GM19455 (cell line): Measurements from ENCODE around the gene RHEB.

Experiments
- ATAC-seq: cut with Tn5 transposase; IDR thresholded peaks from one replicate; pipeline ENCODE4 v1.9.1; 2021; ENCODE audit not compliant: unreplicated experiment

RHEB gene

DNA sequence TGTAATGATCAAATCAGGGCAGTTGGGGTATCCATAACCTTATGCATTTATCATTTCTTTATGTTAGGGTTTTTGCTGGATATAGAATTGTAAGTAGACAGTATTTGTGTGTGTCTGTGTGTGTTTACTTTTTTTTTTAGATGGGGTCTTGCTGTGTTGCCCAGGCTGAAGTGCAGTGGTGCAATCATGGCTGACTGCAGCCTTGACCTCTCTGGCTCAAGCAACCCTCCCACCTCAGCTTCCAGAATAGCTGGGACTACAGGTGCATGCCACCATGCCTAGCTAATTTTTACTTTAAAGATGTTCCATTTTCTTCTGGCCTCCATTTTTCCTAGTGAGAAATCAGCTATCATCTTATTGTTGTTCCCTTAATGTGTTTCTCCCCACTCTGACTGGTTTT is 10.1 kb upstream of the RHEB start:
- ATAC-seq, result no peak

DNA sequence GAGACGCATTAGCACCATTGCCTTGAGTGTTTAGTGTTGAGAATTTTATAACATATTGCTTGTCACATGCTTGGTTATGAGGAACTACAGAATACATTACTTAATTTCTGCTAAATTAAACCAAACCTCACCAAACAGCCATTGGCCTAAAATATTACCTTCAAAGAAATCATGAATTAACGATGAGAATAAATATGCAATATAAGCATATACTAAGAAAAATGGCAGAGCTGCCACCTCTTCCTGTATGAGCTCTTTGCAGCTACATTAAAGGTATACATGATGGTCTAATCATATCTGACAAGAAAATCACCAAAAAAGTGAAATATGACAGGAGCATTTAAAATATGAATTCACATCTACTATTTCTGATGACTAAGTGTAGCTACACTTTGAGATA is 5.2 kb upstream of the RHEB start:
- no peak for ATAC-seq

DNA sequence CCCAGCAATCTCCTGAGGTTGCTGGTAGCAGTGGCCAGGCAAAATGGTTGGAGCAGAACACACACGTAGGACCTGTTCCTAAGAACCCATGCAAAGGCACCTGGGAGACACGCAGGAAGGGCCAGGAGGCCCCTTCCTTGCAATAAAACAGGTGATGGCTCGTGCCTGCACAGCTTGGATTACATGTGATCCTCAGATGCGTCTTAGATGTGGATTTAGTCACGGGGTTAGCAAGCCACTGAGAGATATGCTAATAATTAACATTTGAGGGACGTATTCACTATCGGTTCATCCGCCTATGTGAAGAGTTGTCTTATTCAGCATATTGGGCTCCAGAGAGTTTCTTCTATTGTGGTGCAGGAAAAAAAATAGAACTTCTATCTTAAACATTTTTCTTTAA is 4.6 kb upstream of the RHEB start:
- ATAC-seq, result no peak

DNA sequence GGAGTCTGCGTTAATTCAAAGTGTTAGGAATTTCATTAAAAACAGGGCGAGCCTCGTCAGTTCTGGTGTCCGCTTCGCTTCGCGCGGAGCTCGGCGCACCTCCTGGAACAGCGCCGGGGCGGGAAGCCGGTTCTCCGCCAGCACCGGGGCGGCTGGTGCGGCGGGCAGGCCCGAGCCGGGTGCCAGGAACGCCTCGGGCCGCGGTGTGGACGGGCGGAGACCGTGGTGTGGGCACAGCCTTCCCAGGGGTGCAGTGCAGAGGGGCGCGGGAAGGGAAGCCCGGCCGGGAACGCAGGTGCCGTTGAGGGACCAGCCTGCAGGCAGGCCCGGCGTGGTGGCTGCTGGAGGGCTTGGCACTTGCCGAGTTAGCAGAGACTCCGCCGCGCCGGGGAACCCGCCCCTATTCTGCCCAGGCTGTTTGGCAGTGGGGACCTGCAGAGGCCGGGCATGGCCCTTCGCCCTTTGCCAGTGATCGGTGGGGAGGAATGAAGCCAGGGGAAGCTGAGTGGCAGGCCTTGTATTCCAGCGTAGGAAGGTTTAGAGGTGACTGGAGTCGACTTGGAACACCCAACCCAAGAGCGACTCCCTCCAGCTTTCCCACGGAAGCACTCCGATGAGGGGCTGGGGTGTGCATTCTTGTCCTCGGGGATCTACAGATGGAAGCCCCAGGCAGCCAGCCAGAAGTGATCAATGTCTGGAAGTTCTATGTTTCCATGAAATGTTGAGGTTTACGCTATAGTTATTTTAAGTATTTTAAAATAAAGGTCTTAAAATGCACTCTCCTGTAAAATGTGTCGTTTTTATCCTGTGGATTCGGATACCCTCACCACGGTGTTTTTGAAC is 945 bp upstream of the RHEB start:
- ATAC-seq, result no peak

DNA sequence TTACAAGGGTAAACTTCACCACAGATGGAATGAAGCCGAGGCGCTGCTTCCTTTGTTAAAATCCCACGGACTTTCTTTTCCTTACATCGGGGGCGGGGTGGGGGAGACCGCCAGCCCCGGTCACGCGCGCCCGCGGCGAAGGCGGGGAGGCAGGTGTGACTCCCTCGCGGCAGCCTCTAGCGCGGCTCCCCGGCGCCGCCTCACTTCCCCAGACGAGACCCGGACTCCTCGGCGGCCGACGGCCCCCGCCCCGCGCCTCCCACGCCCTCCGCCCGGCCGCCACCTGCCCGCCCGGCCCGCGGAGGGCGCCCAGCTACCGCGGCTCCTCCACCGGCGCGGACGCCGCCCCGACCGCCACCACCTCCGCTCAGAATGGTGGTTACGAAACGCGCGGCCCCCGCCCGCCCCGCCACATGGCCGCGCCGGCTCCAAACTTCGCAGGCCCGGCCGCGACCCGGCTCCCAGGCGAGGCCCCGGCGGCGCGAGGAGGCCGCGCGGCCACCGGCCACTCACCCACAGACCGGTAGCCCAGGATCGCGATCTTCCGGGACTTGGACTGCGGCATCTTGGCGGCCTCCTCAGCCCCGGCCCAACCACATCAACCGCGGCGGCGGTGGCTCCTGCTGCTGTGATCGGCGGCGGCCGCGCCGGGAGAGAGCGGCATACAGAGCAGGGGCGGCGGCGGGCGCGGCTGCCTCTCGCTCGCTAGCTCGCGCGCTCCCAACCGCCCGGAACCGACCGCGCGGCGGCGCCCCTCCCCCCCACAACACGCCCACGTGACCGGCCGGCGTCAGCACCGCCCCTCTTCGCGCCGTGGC is 539 bp downstream of the RHEB start:
- peak; percentile 66 for ATAC-seq

DNA sequence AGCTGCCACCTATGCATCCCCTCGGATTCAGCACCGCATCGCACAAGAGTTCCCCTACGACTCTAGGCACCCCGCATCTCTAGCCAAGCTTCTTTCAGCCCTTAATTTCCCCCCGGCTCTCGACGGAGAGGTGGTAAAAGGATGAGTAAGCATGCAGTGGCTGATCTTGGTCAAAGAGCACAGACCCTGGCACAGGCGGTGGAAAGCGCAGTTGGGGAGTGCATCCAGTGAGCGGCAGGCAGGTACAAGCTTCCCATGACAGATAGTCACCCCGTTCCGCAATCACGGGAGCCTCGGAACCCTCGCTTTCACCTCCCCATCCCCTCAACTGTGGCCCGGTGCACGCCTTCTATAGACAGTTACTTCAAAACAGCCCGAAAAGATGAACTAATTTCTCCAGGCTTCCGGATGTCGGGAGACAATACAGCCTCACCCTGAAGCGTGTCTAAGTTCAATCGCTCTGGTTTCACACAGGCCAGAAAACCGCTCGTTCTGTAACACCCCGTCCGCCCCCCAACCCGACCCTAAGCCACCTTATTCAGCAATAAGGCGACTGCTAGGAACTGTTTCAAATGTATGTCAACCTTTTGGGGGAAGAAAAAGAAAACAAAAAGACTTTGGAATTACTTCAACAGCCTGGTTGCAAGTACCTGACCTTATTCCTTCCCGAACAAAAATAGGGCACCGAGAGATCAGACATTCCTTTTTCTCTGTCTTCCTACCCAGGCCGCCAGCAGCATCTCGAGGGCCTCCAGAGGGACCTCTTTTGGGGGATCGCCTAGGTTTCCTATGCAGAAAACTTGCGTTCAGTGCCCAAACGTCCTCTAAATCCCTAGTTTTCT is 1.4 kb downstream of the RHEB start:
- ATAC-seq, result no peak

DNA sequence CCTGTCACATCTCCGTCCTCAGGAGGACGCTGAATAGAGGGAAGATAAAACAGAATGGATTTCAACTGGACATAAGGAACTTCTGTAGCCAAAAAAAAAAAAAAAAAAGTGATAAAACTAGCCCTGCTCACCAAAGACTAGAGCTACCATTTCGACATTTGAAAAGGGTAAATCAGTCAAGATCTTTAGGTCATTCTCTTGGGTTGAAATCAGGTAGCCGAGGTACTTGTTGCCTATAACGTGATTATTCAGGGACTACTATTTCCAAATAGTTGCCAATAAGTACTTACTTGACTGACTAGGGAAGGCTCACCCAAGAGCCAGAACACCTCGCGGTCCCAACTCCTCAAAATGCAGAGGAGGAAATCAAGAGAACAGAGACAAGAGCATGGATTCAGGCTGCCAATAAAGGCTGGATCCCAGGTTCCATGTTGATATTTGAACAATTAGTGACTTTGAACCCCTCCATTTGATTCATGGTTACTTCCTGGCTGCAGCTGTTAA is 2.0 kb downstream of the RHEB start:
- ATAC-seq, result no peak

DNA sequence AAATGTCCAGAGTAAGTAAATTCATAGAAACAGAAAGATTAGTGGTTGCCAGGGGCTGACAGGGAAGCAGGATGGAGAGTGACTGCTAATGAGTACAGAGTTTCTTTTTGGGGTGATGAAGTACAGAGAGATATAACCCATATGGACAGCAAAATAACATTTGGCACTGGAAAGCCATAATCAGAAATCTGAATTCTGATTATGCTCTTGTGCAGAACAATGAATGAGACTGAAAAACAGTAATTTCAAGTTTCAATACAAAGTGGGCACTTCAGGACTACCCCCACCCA is 4.5 kb downstream of the RHEB start:
- ATAC-seq, result no peak

DNA sequence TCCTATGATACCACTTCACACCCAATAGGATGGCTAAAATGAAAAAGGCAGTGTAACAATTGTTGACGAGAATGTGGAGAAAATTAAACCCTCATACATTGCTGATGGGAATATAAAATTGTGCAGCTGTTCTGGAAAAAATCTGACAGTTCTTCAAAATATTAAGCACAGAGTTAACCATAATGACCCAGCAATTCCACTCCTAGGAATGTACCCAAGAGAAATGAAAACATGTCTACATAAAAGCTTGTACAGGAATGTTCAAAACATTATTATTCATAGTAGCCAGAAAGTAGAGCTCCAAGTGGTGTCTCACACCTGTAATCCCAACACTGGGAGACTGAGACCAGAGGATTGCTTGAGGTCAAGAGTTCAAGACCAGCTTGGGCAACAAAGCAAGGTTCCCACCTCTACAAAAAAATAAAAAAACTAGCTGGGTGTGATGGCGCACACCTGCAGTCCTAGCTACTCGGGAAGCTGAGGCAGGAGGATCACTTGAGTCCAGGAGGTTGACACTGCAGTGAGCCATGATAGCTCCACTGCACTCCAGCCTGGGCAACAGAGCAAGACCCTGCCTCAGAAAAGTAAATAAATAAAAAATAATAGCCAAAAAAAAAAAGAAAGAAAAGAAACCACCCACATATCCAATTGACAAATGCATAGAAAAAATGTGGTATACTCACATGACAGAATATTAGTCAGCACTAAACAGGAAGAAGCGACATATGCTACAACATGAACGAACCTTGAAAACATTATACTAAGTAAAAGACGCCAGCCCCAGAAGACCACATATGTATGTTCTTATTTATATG is 5.0 kb downstream of the RHEB start:
- no peak for ATAC-seq

DNA sequence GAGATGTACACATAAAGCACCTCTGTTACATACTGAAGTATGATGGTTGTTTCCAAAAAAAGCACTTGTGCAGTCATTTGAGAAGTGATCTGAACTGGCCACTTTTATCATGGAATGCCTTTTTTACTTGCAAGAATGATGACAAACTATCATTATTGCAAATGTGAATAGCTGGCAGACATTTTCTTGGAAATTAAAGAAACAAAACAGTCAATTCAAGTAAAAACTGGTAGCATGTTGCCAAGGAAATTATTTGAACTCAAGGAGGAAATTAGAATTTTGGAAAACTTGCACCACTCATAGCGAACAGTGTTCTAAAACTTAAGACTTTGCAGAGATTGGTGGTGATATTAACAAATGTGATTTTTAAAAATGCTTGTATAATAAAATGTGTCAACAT is 6.6 kb downstream of the RHEB start:
- ATAC-seq, result no peak

DNA sequence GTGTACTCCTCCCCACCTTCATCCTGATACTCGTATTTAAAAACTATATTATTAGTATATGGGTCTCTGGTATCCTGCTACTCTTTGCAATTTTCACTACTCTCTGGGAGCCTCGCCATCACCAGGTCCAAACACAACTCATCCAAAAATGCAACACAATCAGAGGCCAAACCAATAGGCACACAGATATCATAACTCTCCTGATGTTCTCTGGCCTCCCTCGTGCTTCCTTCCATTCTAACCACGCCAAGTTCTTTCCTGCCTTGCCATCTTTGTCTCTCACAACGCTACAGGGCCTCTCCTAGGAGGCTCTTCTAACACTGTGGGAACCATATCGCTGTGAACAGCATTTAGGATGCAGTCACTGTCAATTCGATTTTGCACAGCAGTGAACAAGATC is 7.3 kb downstream of the RHEB start:
- no peak for ATAC-seq

DNA sequence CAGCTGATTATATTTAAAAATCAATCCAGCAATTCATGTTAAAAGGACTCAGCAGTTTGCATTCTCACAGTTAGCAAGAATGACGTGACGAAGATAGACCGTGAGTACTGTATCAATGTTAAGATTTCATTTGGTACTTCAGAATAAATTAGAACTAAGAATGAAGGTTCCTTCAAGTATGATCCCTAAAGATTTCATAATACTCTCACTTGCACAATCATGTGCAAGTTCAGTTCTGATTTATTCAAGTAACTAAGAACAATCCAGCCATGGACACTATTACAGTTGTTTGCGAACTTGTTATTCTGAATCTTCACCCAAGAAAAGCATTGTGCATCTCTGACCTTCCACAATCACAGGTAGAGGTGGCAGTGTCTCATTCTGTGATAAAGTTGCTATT is 7.7 kb downstream of the RHEB start:
- ATAC-seq, result no peak

DNA sequence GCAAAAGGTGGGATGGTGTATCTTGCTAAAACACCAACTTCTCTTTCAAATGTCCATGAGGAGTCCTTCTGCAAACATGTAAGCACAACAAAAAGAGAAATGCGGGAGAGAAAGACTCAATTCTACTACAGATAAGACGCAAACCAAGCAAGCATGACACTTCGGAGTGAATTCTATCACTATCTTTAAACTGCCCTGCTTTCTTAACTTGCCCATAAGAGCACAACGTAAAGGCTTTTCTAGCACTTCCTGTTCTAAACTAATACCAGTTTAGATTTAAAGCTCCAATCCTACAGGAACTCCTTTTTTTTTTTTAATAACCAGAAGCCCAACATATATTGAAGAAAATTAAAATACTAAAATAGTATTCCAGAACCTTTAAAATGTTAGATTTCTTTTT is 8.4 kb downstream of the RHEB start:
- no peak for ATAC-seq

DNA sequence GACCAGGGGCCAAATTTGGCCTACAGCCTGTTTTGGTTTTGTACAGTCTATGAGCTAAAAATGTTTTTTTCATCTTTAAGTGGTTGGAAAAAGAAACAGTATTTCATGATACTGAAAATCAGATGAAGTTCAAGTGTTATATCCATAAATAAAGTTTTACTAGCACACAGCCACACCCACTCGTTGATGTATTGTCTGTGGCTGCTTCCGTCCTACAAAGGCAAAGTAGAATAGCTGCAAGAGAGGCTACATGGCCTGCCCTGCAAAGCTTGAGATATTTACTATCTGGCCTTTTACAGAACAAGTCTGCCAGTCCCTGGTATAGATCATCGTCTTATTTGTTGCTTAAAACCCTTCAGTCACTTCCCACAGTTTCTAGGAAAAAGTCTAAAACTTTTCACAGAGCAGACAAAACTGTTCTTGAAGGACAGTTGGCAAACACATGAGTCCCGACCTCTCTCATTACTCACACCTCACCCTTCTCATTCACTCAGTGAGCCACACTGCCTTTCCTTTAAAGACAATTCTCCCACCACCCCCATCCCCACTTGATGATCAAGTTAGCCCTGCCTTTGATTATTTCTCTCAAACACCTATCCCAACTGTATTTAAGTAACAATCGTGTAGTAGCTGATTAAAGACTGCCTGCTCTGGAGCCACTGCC is 9.9 kb downstream of the RHEB start:
- no peak for ATAC-seq

DNA sequence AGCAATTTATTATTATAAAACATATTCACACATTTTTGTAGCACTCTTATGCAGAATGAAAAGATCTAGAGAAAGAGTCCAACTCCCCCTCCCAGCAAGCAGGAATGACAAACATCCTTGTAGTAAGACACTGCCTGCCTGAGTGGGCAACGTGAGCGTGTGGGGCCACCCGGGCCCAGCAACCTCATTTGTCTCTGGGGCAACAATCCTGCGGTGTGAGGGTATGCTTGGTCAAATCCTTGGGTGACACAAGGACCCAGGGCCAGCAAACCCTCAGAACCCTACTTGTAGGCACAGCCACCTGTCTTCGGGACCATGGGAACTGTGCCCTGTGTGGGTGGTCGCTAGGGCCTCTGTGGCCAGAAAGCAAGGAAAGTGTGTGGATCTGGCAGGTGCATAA is 10.7 kb downstream of the RHEB start:
- no peak for ATAC-seq

DNA sequence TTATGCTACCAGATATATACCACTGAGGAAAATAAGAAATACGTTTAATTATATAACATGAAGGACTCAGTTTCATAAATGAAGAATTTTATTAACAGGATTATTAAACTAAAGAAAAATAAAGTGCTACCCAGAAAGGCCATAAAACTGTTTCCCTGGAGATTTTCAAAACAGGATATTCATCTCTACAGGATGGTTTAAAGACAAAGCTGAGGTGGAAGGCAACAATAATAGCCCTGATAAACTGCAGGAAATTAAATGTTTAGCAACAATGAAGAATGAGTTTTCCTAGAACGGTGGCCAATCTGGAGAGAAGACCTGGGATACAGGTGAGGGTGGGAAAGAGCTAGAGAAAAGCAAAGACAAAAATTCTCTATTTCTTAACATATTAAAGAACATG is 11.9 kb downstream of the RHEB start:
- no peak for ATAC-seq

DNA sequence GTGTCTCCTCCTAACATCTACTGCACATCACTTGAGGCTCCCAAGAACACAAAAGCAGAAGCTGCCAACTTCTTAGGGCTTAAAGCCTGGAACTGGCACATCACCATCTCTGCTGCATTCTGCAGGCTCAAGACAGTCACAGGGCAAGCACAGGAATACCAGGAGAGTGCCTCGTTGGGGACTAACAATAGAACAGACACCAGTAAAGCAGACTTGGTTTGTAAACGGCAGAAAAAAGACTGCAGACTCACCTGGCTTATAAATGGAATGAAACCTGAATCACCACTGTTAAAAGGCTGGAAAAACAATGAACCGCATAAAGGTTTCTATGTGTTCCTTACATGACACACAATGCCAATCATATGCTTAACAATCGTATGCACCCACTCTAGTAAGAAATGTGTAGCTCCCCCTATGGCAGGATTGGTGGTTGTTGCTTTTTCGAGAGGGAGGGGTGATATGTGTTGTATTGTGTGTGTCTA is 12.8 kb downstream of the RHEB start:
- ATAC-seq, result no peak

DNA sequence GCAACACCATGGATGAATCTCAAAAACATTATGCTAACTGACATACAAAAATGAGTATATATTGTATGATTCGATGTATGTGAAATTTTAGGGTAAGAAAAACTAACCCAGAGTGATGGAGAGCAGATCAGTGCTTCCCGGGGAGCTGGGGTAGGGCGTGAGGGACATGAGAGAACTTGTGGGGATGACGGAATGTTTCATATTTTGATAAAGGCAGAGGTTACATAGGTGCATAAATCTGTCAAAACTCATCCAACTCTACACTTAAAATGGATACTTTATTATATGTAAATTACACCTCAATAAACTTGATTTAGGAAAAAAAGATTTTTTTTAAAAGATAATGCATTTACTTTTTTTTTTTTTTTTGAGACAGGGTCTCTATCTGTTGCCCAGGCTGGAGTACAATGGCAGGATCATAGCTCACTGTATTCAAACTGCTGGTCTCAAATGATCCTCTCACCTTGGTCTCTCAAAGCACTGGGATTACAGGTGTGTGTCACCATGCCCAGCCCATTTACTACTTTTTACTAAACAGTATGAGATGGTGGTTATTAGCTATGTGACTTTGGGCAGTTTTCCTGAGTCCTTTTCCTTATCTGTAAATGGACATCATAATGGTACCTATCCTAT is 13.7 kb downstream of the RHEB start:
- ATAC-seq, result no peak

DNA sequence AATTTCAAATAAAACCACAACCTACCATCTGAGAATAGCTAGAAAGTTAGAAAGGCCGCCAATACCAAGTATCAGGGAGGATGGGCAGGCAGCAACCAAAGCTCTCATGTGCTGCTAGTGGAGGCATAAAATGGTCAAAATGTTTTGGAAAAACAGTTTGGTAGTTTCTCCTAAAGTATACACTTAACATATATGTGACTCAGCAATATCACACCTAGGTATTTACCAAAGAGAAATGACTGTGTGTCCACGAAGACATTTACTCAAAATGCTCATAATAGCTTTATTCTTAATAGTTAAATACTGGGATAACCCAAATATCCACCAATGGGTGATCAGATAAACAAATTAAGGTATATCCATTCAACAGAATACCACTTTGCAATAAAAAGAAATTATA is 14.3 kb downstream of the RHEB start:
- no peak for ATAC-seq
